Metanephros (tissue), 1 donor: ENCODE data around the gene FOXL2. TPM values are rescaled to one million over a fixed set of nuclear protein-coding genes. Genes with fewer than 3 reads are reported as not detected.

Source experiments
- total RNA-seq: library from RNA; depleted of rRNA; stranded (reverse); fragments of >200 nt; gene quantifications from one replicate; pipeline ENCODE4 v1.2.3, GENCODE V29; 2014

Gene FOXL2
- total RNA-seq = not detected

GRCh38 chr3:138946663-138947494, at the start of gene FOXL2, which contains the start of gene FOXL2NB:
Gene FOXL2, minus strand, starts transcription at chr3:138947137. Its CDS starts 415 bp downstream, at chr3:138946722.
Gene FOXL2NB, plus strand, starts transcription at chr3:138947217. Its CDS starts 148 bp downstream, at chr3:138947365.

Other genes with a start within 250 kb of the FOXL2 start
- 23.1 TPM for gene PIK3CB, start 112.2 kb downstream of the FOXL2 start, total RNA-seq
- not detected for gene FOXL2NB, start 80 bp upstream of the FOXL2 start, total RNA-seq
- not detected for gene PRR23A, start 59.1 kb upstream of the FOXL2 start, total RNA-seq
- not detected for gene PRR23B, start 73.8 kb upstream of the FOXL2 start, total RNA-seq
- not detected for gene PRR23C, start 97.8 kb upstream of the FOXL2 start, total RNA-seq